Measurements from ENCODE around the gene CNTN5. TPM values are rescaled to one million over a fixed set of nuclear protein-coding genes. Genes with fewer than 3 reads are reported as not detected.

CNTN5 gene
- total RNA-seq, 1 donor from 2014 or later: 17.7 TPM

GRCh38 chr11:100011697-100012096 lies 990.9 kb downstream of the CNTN5 start:
- DNase-seq (ENCODE audit: low spot score in 2 of 2, unreplicated experiment in 2 of 2): no peak
- H3K4me1 Mint-ChIP-seq: peaks cover 2% of the 10 kb centered on the region
- no peak overlapping the region for H3K4me3 Mint-ChIP-seq
- peaks cover 16% of the 10 kb centered on the region for H3K9me3 Mint-ChIP-seq
- H3K27ac Mint-ChIP-seq: no peak overlapping the region
- H3K36me3 Mint-ChIP-seq: peaks cover under 1% of the 10 kb centered on the region
- H3K27me3 Mint-ChIP-seq (ENCODE audit: low read depth): no peaks in the 10 kb centered on the region
- no peak for TF ChIP-seq CTCF (IDR thresholded peaks at IDR 0.05; ENCODE audit: unreplicated experiment)

GRCh38 chr11:100013011-100013410 lies 992.3 kb downstream of the CNTN5 start:
- Mint-ChIP-seq H3K36me3 (no peaks in the 10 kb centered on the region), H3K9me3 (peaks cover 7% of the 10 kb centered on the region), H3K27ac (no peak overlapping the region), H3K4me1 (peaks cover 2% of the 10 kb centered on the region), H3K4me3 (no peak overlapping the region), H3K27me3 (ENCODE audit: low read depth) (no peaks in the 10 kb centered on the region)
- DNase-seq (ENCODE audit: low spot score in 2 of 2, unreplicated experiment in 2 of 2): no peak
- TF ChIP-seq CTCF (IDR thresholded peaks at IDR 0.05; ENCODE audit: unreplicated experiment): no peak

GRCh38 chr11:100031973-100032372 lies 1011.2 kb downstream of the CNTN5 start:
- H3K27ac Mint-ChIP-seq: no peak overlapping the region
- no peak for TF ChIP-seq CTCF (IDR thresholded peaks at IDR 0.05; ENCODE audit: unreplicated experiment)
- H3K4me1 Mint-ChIP-seq: no peaks in the 10 kb centered on the region
- DNase-seq (ENCODE audit: low spot score in 2 of 2, unreplicated experiment in 2 of 2): no peak
- H3K27me3 Mint-ChIP-seq (ENCODE audit: low read depth): no peaks in the 10 kb centered on the region
- no peaks in the 10 kb centered on the region for H3K36me3 Mint-ChIP-seq
- no peak overlapping the region for H3K4me3 Mint-ChIP-seq
- peaks cover 15% of the 10 kb centered on the region for H3K9me3 Mint-ChIP-seq

- no peak for DNase-seq (ENCODE audit: low spot score in 2 of 2, unreplicated experiment in 2 of 2)
- H3K27me3 Mint-ChIP-seq (ENCODE audit: low read depth): no peaks in the 10 kb centered on the region
- no peak overlapping the region for H3K4me3 Mint-ChIP-seq
- H3K27ac Mint-ChIP-seq: no peak overlapping the region
- H3K4me1 Mint-ChIP-seq: peaks cover 2% of the 10 kb centered on the region
- H3K36me3 Mint-ChIP-seq: no peaks in the 10 kb centered on the region
- TF ChIP-seq CTCF (IDR thresholded peaks at IDR 0.05; ENCODE audit: unreplicated experiment): no peak
- H3K9me3 Mint-ChIP-seq: peaks cover 2% of the 10 kb centered on the region
Observed at GRCh38 chr11:100061006-100061405, 1040.3 kb downstream of the CNTN5 start.

GRCh38 chr11:100066399-100066798 lies 1045.7 kb downstream of the CNTN5 start:
- H3K27me3 Mint-ChIP-seq (ENCODE audit: low read depth): no peaks in the 10 kb centered on the region
- H3K27ac Mint-ChIP-seq: no peak overlapping the region
- no peaks in the 10 kb centered on the region for H3K36me3 Mint-ChIP-seq
- DNase-seq (ENCODE audit: low spot score in 2 of 2, unreplicated experiment in 2 of 2): no peak
- H3K4me3 Mint-ChIP-seq: no peak overlapping the region
- no peaks in the 10 kb centered on the region for H3K9me3 Mint-ChIP-seq
- TF ChIP-seq CTCF (IDR thresholded peaks at IDR 0.05; ENCODE audit: unreplicated experiment): no peak
- peaks cover 5% of the 10 kb centered on the region for H3K4me1 Mint-ChIP-seq

- H3K4me3 Mint-ChIP-seq: no peak overlapping the region
Observed at GRCh38 chr11:100068116-100068515, 1047.4 kb downstream of the CNTN5 start.

More at GRCh38 chr11:100068116-100068515, 1047.4 kb downstream of the CNTN5 start:
- TF ChIP-seq CTCF (IDR thresholded peaks at IDR 0.05; ENCODE audit: unreplicated experiment): no peak
- Mint-ChIP-seq H3K4me1 (peaks cover 4% of the 10 kb centered on the region), H3K36me3 (no peaks in the 10 kb centered on the region), H3K27ac (no peak overlapping the region), H3K27me3 (ENCODE audit: low read depth) (no peaks in the 10 kb centered on the region), H3K9me3 (no peaks in the 10 kb centered on the region)
- DNase-seq (ENCODE audit: low spot score in 2 of 2, unreplicated experiment in 2 of 2): no peak
